HepG2 (cell line): ENCODE results near the gene CYLD. TPM values are rescaled to one million over a fixed set of nuclear protein-coding genes. Genes with fewer than 3 reads are reported as not detected.

ENCODE experiments used
- ATAC-seq: fragments of 200-7000 bp; cut with Tn5 transposase; 3 replicates; pipeline ENCODE4 v1.9.1; 2020; ENCODE audit warnings: mild to moderate bottlenecking, moderate library complexity
- BruUV-seq: library from RNA; stranded (reverse); fragments of 400-500 nt; replicated peaks from 2 replicates; lab custom pipeline; 2021; lab: Mats Ljungman, UMichigan
- CTCF ChIA-PET: fragments of 300-600 bp; formaldehyde crosslinking; extraction: SDS; loops from one replicate; lab custom pipeline; 2021; ENCODE audit warnings: low total read pairs, inconsistent platforms, low intra/inter-chr PET ratio; lab: Yijun Ruan, JAX
- POLR2A ChIA-PET: fragments of 350-600 bp; sonication (Branson Sonifier 250); formaldehyde crosslinking; loops from one replicate; lab custom pipeline; 2020; ENCODE audit warnings: antibody characterized with exemption, inconsistent platforms; lab: Yijun Ruan, JAX
- DNase-seq: peaks from one replicate; pipeline ENCODE4 v3.0.0-alpha.2; 2015; ENCODE audit warnings: low spot score
- FAIRE-seq: peaks from 3 replicates; lab custom pipeline; 2011; peaks lifted over from hg19 to GRCh38; lab: Jason Lieb, UNC
- H2AFZ ChIP-seq: one replicate; pipeline ENCODE4 v1.6.1; 2011; ENCODE audit warnings: low read length, inconsistent platforms
- H3K27ac ChIP-seq: fragments of 300-600 bp; 3 replicates; pipeline ENCODE4 v1.8.0; 2011; ENCODE audit warnings: mixed run types, mild to moderate bottlenecking, mixed read lengths, low read length, inconsistent platforms; ENCODE audit not compliant: insufficient read depth; ENCODE audit errors: extremely low read length
- H3K27me3 ChIP-seq, 2 experiments: fragments of 200-600 bp in 1 of 2; 2 replicates in 1 of 2; 3 replicates in 1 of 2; pipeline versions ENCODE4 v1.6.0 to v1.8.0; 2011; ENCODE audit warnings: low read length in 2 of 2, mild to moderate bottlenecking in 2 of 2, moderate library complexity in 2 of 2, inconsistent platforms in 1 of 2; ENCODE audit not compliant: insufficient read depth in 2 of 2, control insufficient read depth in 1 of 2
- H3K36me3 ChIP-seq, 2 experiments: fragments of 200-600 bp in 1 of 2; replicated peaks in 1 of 2; 2 replicates in 1 of 2; 3 replicates in 1 of 2; pipeline versions ENCODE4 v1.5.1 to v1.8.0; 2011; ENCODE audit warnings: low read length in 2 of 2, inconsistent platforms in 1 of 2; ENCODE audit not compliant: insufficient read depth in 2 of 2, control insufficient read depth in 1 of 2
- H3K4me1 ChIP-seq: 2 replicates; pipeline ENCODE4 v1.5.1; 2012; ENCODE audit warnings: low read length, inconsistent platforms; ENCODE audit not compliant: insufficient read depth
- H3K4me2 ChIP-seq: 2 replicates; pipeline ENCODE4 v1.6.0; 2011; ENCODE audit warnings: low read depth, low read length, inconsistent platforms
- H3K4me3 ChIP-seq, 3 experiments: fragments of 200-600 bp in 1 of 3; sonication (generic), shearing (Covaris generic) in 1 of 3; replicated peaks in 1 of 3; 2 replicates each; pipeline ENCODE4 v1.5.1; 2011 to 2016; ENCODE audit warnings: low read length in 3 of 3, inconsistent platforms in 2 of 3, low read depth in 2 of 3, mild to moderate bottlenecking in 2 of 3, control low read depth in 1 of 3, mixed read lengths in 1 of 3; ENCODE audit not compliant: insufficient read depth in 1 of 3
- H3K79me2 ChIP-seq: one replicate; pipeline ENCODE4 v1.6.1; 2011; ENCODE audit warnings: low read length, inconsistent platforms; ENCODE audit not compliant: insufficient read depth
- H3K9ac ChIP-seq: 2 replicates; pipeline ENCODE4 v1.6.0; 2011; ENCODE audit warnings: mild to moderate bottlenecking, low read depth, low read length, inconsistent platforms; ENCODE audit not compliant: insufficient read depth
- H3K9me3 ChIP-seq: 2 replicates; pipeline ENCODE4 v1.5.1; 2012; ENCODE audit warnings: mild to moderate bottlenecking, low read length
- H4K20me1 ChIP-seq: 2 replicates; pipeline ENCODE4 v1.6.0; 2011; ENCODE audit warnings: inconsistent platforms, mild to moderate bottlenecking, low read length, moderate library complexity; ENCODE audit not compliant: insufficient read depth
- BHLHE40 ChIP-seq: IDR thresholded peaks from 2 replicates; pipeline ENCODE4 v1.6.1; 2011; ENCODE audit warnings: low read length, improper control_type of control experiment
- CENPBD1 ChIP-seq: sonication (generic); formaldehyde crosslinking; IDR thresholded peaks from 2 replicates; pipeline ENCODE4 v1.8.0; 2022; ENCODE audit warnings: missing genetic modification reagents, low read depth, mild to moderate bottlenecking, borderline replicate concordance
- E2F2 ChIP-seq: sonication (generic); formaldehyde crosslinking; IDR thresholded peaks from 2 replicates; pipeline ENCODE4 v1.4.0; 2020; ENCODE audit warnings: missing genetic modification reagents, borderline replicate concordance
- FOXA1 ChIP-seq, 2 experiments: fragments of 450-650 bp in 1 of 2; sonication (generic) in 1 of 2; formaldehyde crosslinking in 1 of 2; IDR thresholded peaks; 2 replicates each; pipeline versions ENCODE4 v1.4.0 to v1.6.1; 2016 to 2020; ENCODE audit warnings: missing genetic modification reagents in 1 of 2
- HINFP ChIP-seq: sonication (generic); formaldehyde crosslinking; IDR thresholded peaks from 2 replicates; pipeline ENCODE4 v1.4.0; 2020; ENCODE audit warnings: low read depth, mild to moderate bottlenecking, missing genetic modification reagents
- HMG20B ChIP-seq: conservative IDR thresholded peaks from 2 replicates; pipeline ENCODE4 v1.6.1; 2016; ENCODE audit warnings: missing genetic modification reagents, missing compliant biosample characterization
- HNF1B ChIP-seq: sonication (generic); formaldehyde crosslinking; IDR thresholded peaks from 2 replicates; pipeline ENCODE4 v1.5.1; 2020; ENCODE audit warnings: mild to moderate bottlenecking, moderate library complexity, missing genetic modification reagents
- HOXD1 ChIP-seq: sonication (generic); formaldehyde crosslinking; IDR thresholded peaks from 2 replicates; pipeline ENCODE4 v1.5.0; 2020; ENCODE audit warnings: missing genetic modification reagents
- MED8 ChIP-seq: sonication (generic); formaldehyde crosslinking; IDR thresholded peaks from 2 replicates; pipeline ENCODE4 v1.8.1; 2023; ENCODE audit warnings: mild to moderate bottlenecking, missing genetic modification reagents; ENCODE audit not compliant: insufficient replicate concordance
- MTA1 ChIP-seq: sonication (generic); formaldehyde crosslinking; IDR thresholded peaks from 2 replicates; pipeline ENCODE4 v1.4.0; 2020; ENCODE audit warnings: missing genetic modification reagents, mild to moderate bottlenecking, borderline replicate concordance
- RFX3 ChIP-seq: IDR thresholded peaks from 2 replicates; pipeline ENCODE4 v1.6.1; 2016; ENCODE audit warnings: missing biosample characterization, missing genetic modification reagents
- XBP1 ChIP-seq: sonication (generic); formaldehyde crosslinking; IDR thresholded peaks from 2 replicates; pipeline ENCODE4 v1.5.0; 2020; ENCODE audit warnings: missing genetic modification reagents
- ZNF296 ChIP-seq: sonication (generic); formaldehyde crosslinking; conservative IDR thresholded peaks from 2 replicates; pipeline ENCODE4 v1.5.0; 2020; ENCODE audit warnings: mild to moderate bottlenecking, missing genetic modification reagents
- ZNF451 ChIP-seq: sonication (generic); formaldehyde crosslinking; IDR thresholded peaks from 2 replicates; pipeline ENCODE4 v1.5.0; 2020; ENCODE audit warnings: mild to moderate bottlenecking, missing genetic modification reagents
- ZNF780A ChIP-seq: sonication (generic); formaldehyde crosslinking; IDR thresholded peaks from 2 replicates; pipeline ENCODE4 v1.8.0; 2022; ENCODE audit warnings: mild to moderate bottlenecking, missing genetic modification reagents, moderate library complexity
- WGBS: methylation state at CpG from one replicate; pipeline ENCODE4 v1.1.6; 2017; ENCODE audit warnings: low lambda C conversion rate; 5-methylcytosine and 5-hydroxymethylcytosine counted together
- in situ Hi-C: cut with HindIII; loops from 2 replicates; pipeline ENCODE4 v1.10.0; 2017; ENCODE audit warnings: low pct_unique_long_range_greater_than_20kb; ENCODE audit not compliant: extremely low pct_ligation_motif_present
- intact Hi-C: fragments of 100-400 bp; cut with micrococcal nuclease; formaldehyde crosslinking; loops from one replicate; pipeline ENCODE4 v1.10.0; 2022; ENCODE audit not compliant: unreplicated experiment
- polyA plus RNA-seq, 8 experiments: library from polyadenylated mRNA; depleted of rRNA in 3 of 8; stranded (reverse) in 7 of 8; unstranded in 1 of 8; fragments of >200 nt; fragmentation: Illumina TruSeq in 4 of 8; extraction: Trizol in 4 of 8; gene quantifications; 2 replicates each; pipeline versions ENCODE4 v1.2.1 to v1.2.3, GENCODE V29; 2011 to 2016; ENCODE audit warnings: low read depth in 4 of 8, missing spikeins in 1 of 8, mixed read lengths in 1 of 8; ENCODE audit not compliant: insufficient read depth in 1 of 8
- total RNA-seq, 5 experiments: library from RNA; depleted of rRNA; stranded (reverse); fragments of >200 nt; fragmentation: Illumina TruSeq; extraction: Trizol; gene quantifications; 2 replicates each; pipeline ENCODE4 v1.2.3, GENCODE V29; 2016; ENCODE audit warnings: low read depth in 1 of 5

CYLD gene
- total and polyA plus RNA-seq, 2 of the 13 experiments (the other 11 are each of a cell fraction or from before 2014, with no cell fraction given): 6.1 to 11.4 TPM

GRCh38 chr16:50834701-50835100 lies 92.8 kb downstream of the CYLD start:
- Histone ChIP-seq H3K79me2 (no peaks in the 10 kb centered on the region), H3K36me3 (no peaks in the 10 kb centered on the region), H3K27ac (no peak overlapping the region), H3K4me2 (no peak overlapping the region), H3K4me1 (no peaks in the 10 kb centered on the region), H3K27me3 (peaks cover 2 to 34% of the 10 kb centered on the region in 2 experiments; a peak in 3 of 5 replicates), H4K20me1 (no peaks in the 10 kb centered on the region), H3K4me3 (no peak overlapping the region), H2AFZ (no peak overlapping the region), H3K9me3 (no peaks in the 10 kb centered on the region), H3K9ac (no peak overlapping the region)
- DNase-seq: no peak
- in situ Hi-C loops (no loop called here), intact Hi-C loops (no loop called here)
- ChIA-PET CTCF (no interaction called here), POLR2A (no interaction called here)
- no peak for ATAC-seq
- 32% methylated on average over 4 of the region's 4 CpGs for WGBS
- TF ChIP-seq RFX3 (CRISPR knock-in tag) (no peak), E2F2 (CRISPR knock-in tag) (no peak), ZNF296 (no peak), ZNF780A (CRISPR knock-in tag) (no peak), MTA1 (CRISPR knock-in tag) (no peak), HNF1B (no peak), MED8 (CRISPR knock-in tag) (no peak), FOXA1 (IDR thresholded peaks at IDR 0.05) (no peak), FOXA1 (CRISPR knock-in tag; IDR thresholded peaks at IDR 0.05) (no peak), HOXD1 (CRISPR knock-in tag) (no peak), HINFP (no peak), BHLHE40 (no peak), XBP1 (CRISPR knock-in tag) (no peak), CENPBD1 (CRISPR knock-in tag) (no peak), HMG20B (no peak), ZNF451 (CRISPR knock-in tag) (no peak)
- no peak for FAIRE-seq
- BruUV-seq: no TSS peak
